Cardiac fibroblast (primary cell): ENCODE measurements around the gene CHN1.

Experiments used
- DNase-seq, 2 donors: peaks; one replicate each; pipeline versions ENCODE4 v3.0.0 to v3.0.0-alpha.2; 2010; ENCODE audit warnings: low read depth in 2 of 2
- H3K4me3 ChIP-seq, 2 donors: replicated peaks in 1 of 2; 1 replicate in 1 of 2; 2 replicates in 1 of 2; pipeline ENCODE4 v1.5.1; 2011; ENCODE audit warnings: low read depth in 2 of 2, low read length in 2 of 2, mild to moderate bottlenecking in 2 of 2, moderate library complexity in 1 of 2
- CTCF ChIP-seq: IDR thresholded peaks from one replicate; pipeline ENCODE4 v1.5.1; 2011; ENCODE audit warnings: low read depth, mild to moderate bottlenecking, low read length, inconsistent platforms

CHN1 gene

GRCh38 chr2:174784316-174784715, 220.9 kb downstream of the CHN1 start:
- no peak overlapping the region for H3K4me3 ChIP-seq
- no peak for TF ChIP-seq CTCF
- no peak for DNase-seq

GRCh38 chr2:174781996-174782395, 223.2 kb downstream of the CHN1 start:
- no peak overlapping the region for H3K4me3 ChIP-seq
- TF ChIP-seq CTCF, result no peak
- no peak for DNase-seq

- no peak overlapping the region for H3K4me3 ChIP-seq
- TF ChIP-seq CTCF, result no peak
- no peak for DNase-seq
These were observed 223.9 kb downstream of the CHN1 start for GRCh38 chr2:174781298-174781697.

- DNase-seq, result no peak
- TF ChIP-seq CTCF, result no peak
- H3K4me3 ChIP-seq, result no peak overlapping the region
These were observed 224.3 kb downstream of the CHN1 start for GRCh38 chr2:174780856-174781255.

GRCh38 chr2:174780191-174780840, 224.9 kb downstream of the CHN1 start:
- no peak for DNase-seq
- no peak for TF ChIP-seq CTCF
- H3K4me3 ChIP-seq, result no peak overlapping the region

- no peak overlapping the region for H3K4me3 ChIP-seq
- peak in 1 of 2 donors; percentile 44 for DNase-seq
- TF ChIP-seq CTCF, result no peak
These were observed 225.7 kb downstream of the CHN1 start for GRCh38 chr2:174779361-174779928.
